GM12891 (cell line): ENCODE measurements around the gene NEURL4.

Experiments
- PAX5 ChIP-seq: IDR thresholded peaks from 2 replicates; pipeline ENCODE4 v1.6.1; 2011; ENCODE audit warnings: low read length, moderate library complexity, mild to moderate bottlenecking; ENCODE audit not compliant: insufficient read depth, severe bottlenecking
- POLR2A ChIP-seq: IDR thresholded peaks from 2 replicates; pipeline ENCODE4 v1.6.1; 2011; ENCODE audit warnings: low read depth, low read length, control low read depth
- POLR2AphosphoS5 ChIP-seq: IDR thresholded peaks from 2 replicates; pipeline ENCODE4 v1.6.1; 2011; ENCODE audit warnings: low read depth, low read length, control low read depth
- POU2F2 ChIP-seq: IDR thresholded peaks from 2 replicates; pipeline ENCODE4 v1.6.1; 2011; ENCODE audit warnings: low read depth, mild to moderate bottlenecking, control low read depth, low read length, moderate library complexity
- SPI1 ChIP-seq: IDR thresholded peaks from 2 replicates; pipeline ENCODE4 v1.6.1; 2011; ENCODE audit warnings: low read depth, low read length, control low read depth
- TAF1 ChIP-seq: IDR thresholded peaks from 2 replicates; pipeline ENCODE4 v1.6.1; 2011; ENCODE audit warnings: low read depth, low read length, control low read depth

DNA sequence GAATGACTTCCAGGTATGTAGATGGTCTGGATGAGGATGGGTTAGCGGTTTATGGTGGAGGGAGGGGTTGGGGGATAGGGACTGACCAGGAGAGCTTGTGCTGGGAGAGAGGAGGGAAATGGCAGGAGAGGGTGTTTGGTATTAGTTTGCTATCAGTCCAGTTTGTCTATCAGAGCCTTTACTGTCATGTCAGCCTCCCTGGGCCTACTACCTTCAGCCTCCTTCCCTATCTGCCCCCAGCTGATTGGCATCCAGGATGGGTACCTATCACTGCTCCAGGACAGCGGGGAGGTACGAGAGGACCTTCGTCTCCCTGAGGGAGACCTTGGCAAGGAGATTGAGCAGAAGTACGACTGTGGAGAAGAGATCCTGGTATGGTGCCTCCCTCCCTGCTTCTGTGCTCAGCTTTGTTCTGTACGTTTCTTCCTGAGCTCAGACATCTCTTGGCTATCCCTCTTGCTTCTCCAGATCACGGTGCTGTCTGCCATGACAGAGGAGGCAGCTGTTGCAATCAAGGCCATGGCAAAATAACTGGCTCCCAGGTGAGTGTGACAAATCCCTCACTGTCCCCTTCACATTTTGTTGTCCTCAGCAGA, 17.9 kb downstream of the NEURL4 start:
- peak; percentile 63 for TF ChIP-seq POLR2A
- TF ChIP-seq TAF1, result no peak
- TF ChIP-seq POLR2AphosphoS5, result 0 out of 2 replicates have a peak, but pooled peaks have one; percentile 27
- no peak for TF ChIP-seq PAX5
- no peak for TF ChIP-seq SPI1
- TF ChIP-seq POU2F2, result no peak
